Smooth muscle cell (in vitro differentiated cells): Measurements from ENCODE around the gene KCNQ1OT1. TPM values are rescaled to one million over a fixed set of nuclear protein-coding genes. Genes with fewer than 3 reads are reported as not detected.

ENCODE experiments used
- DNase-seq: peaks from one replicate; lab custom pipeline; 2025; ENCODE audit not compliant: unreplicated experiment; lab: John Stamatoyannopoulos, UW
- H2AFZ ChIP-seq: fragments of 200-600 bp; sonication (generic); 2 replicates; pipeline ENCODE4 v1.6.0; 2016; ENCODE audit warnings: antibody characterized with exemption, low read depth, mild to moderate bottlenecking
- H3F3A ChIP-seq: fragments of 200-600 bp; sonication (generic); 2 replicates; pipeline ENCODE4 v1.6.0; 2017; ENCODE audit warnings: antibody characterized with exemption, low read depth
- H3K27ac ChIP-seq: fragments of 200-600 bp; sonication (generic); 2 replicates; pipeline ENCODE4 v1.5.1; 2016; ENCODE audit warnings: low read depth, mild to moderate bottlenecking
- H3K27me3 ChIP-seq: fragments of 200-600 bp; sonication (generic); 2 replicates; pipeline ENCODE4 v1.6.1; 2016; ENCODE audit warnings: low read depth, mild to moderate bottlenecking
- H3K36me3 ChIP-seq: fragments of 200-600 bp; sonication (generic); 2 replicates; pipeline ENCODE4 v1.5.1; 2016; ENCODE audit warnings: low read depth
- H3K4me1 ChIP-seq: fragments of 200-600 bp; sonication (generic); 2 replicates; pipeline ENCODE4 v1.5.1; 2016; ENCODE audit warnings: low read depth
- H3K4me2 ChIP-seq: fragments of 200-600 bp; sonication (generic); 2 replicates; pipeline ENCODE4 v1.6.0; 2016; ENCODE audit warnings: mild to moderate bottlenecking
- H3K4me3 ChIP-seq: fragments of 200-600 bp; sonication (generic); 2 replicates; pipeline ENCODE4 v1.5.1; 2016; ENCODE audit warnings: mild to moderate bottlenecking
- H3K79me2 ChIP-seq: fragments of 200-600 bp; sonication (generic); 2 replicates; pipeline ENCODE4 v1.6.0; 2016; ENCODE audit warnings: low read depth, mild to moderate bottlenecking
- H3K9ac ChIP-seq: fragments of 200-600 bp; sonication (generic); 2 replicates; pipeline ENCODE4 v1.6.0; 2016; ENCODE audit warnings: low read depth
- H3K9me3 ChIP-seq: fragments of 200-600 bp; sonication (generic); replicated peaks from 2 replicates; pipeline ENCODE4 v1.5.1; 2016; ENCODE audit warnings: low read depth
- H4K20me1 ChIP-seq: fragments of 200-600 bp; sonication (generic); 2 replicates; pipeline ENCODE4 v1.6.0; 2016; ENCODE audit warnings: low read depth
- WGBS: methylation state at CpG from one replicate; pipeline ENCODE4 v1.1.7; 2016; ENCODE audit warnings: low lambda C conversion rate; 5-methylcytosine and 5-hydroxymethylcytosine counted together
- polyA plus RNA-seq: library from polyadenylated mRNA; unstranded; fragments of >200 nt; fragmentation: Nextera tagmentation; extraction: Ambion mirVana; gene quantifications from 2 replicates; pipeline ENCODE4 v1.2.1, GENCODE V29; 2016
- total RNA-seq: library from RNA; depleted of rRNA; stranded (reverse); fragments of >200 nt; gene quantifications from 2 replicates; pipeline ENCODE4 v1.2.3, GENCODE V29; 2014
- TF ChIP-seq, protein P1 (sequence below): fragments of 200-600 bp; sonication (generic); IDR thresholded peaks from 2 replicates; pipeline ENCODE4 v1.5.1; 2017; ENCODE audit warnings: borderline replicate concordance, mild to moderate bottlenecking, antibody characterized with exemption; ENCODE audit not compliant: insufficient read depth, poor library complexity, severe bottlenecking

Gene KCNQ1OT1
- total and polyA plus RNA-seq, 2 experiments from 2014 or later: 1.6 to 9.8 TPM

GRCh38 chr11:2702771-2703362 is 3.1 kb upstream of the KCNQ1OT1 start:
- no peaks in the 10 kb centered on the region for H3K27me3 ChIP-seq
- H3K4me2 ChIP-seq: peak overlapping the region; percentile 66
- no peaks in the 10 kb centered on the region for H3K9me3 ChIP-seq
- peaks cover 19% of the 10 kb centered on the region for H3K79me2 ChIP-seq
- H3K4me3 ChIP-seq: no peak overlapping the region
- WGBS: 83% methylated on average over 17 of the region's 17 CpGs
- H3K27ac ChIP-seq: peak overlapping the region; percentile 59
- no peak for DNase-seq
- peaks cover 17% of the 10 kb centered on the region for H4K20me1 ChIP-seq
- no peaks in the 10 kb centered on the region for H3K36me3 ChIP-seq
- peaks cover 17% of the 10 kb centered on the region for H3K4me1 ChIP-seq
- TF ChIP-seq, protein P1, sequence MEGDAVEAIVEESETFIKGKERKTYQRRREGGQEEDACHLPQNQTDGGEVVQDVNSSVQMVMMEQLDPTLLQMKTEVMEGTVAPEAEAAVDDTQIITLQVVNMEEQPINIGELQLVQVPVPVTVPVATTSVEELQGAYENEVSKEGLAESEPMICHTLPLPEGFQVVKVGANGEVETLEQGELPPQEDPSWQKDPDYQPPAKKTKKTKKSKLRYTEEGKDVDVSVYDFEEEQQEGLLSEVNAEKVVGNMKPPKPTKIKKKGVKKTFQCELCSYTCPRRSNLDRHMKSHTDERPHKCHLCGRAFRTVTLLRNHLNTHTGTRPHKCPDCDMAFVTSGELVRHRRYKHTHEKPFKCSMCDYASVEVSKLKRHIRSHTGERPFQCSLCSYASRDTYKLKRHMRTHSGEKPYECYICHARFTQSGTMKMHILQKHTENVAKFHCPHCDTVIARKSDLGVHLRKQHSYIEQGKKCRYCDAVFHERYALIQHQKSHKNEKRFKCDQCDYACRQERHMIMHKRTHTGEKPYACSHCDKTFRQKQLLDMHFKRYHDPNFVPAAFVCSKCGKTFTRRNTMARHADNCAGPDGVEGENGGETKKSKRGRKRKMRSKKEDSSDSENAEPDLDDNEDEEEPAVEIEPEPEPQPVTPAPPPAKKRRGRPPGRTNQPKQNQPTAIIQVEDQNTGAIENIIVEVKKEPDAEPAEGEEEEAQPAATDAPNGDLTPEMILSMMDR: no peak
- H3F3A ChIP-seq: peaks cover 15% of the 10 kb centered on the region
- no peak overlapping the region for H3K9ac ChIP-seq
- no peak overlapping the region for H2AFZ ChIP-seq

GRCh38 chr11:2701898-2702434 is 2.2 kb upstream of the KCNQ1OT1 start:
- TF ChIP-seq, protein P1: no peak
- 88% methylated on average over 5 of the region's 5 CpGs for WGBS
- no peak overlapping the region for H3K9ac ChIP-seq
- no peaks in the 10 kb centered on the region for H3K27me3 ChIP-seq
- H3K79me2 ChIP-seq: peaks cover 28% of the 10 kb centered on the region
- no peaks in the 10 kb centered on the region for H3K36me3 ChIP-seq
- H3K4me1 ChIP-seq: peaks cover 17% of the 10 kb centered on the region
- no peak overlapping the region for H2AFZ ChIP-seq
- H3F3A ChIP-seq: peaks cover 15% of the 10 kb centered on the region
- DNase-seq: no peak
- H3K9me3 ChIP-seq: no peaks in the 10 kb centered on the region
- no peak overlapping the region for H3K4me2 ChIP-seq
- no peak overlapping the region for H3K4me3 ChIP-seq
- H3K27ac ChIP-seq: no peak overlapping the region
- H4K20me1 ChIP-seq: peaks cover 26% of the 10 kb centered on the region

- Histone ChIP-seq H3K27me3 (no peaks in the 10 kb centered on the region), H3F3A (peaks cover 15% of the 10 kb centered on the region), H3K9ac (peak overlapping the region; percentile 45), H3K4me2 (peak overlapping the region; percentile 90), H4K20me1 (peaks cover 34% of the 10 kb centered on the region), H2AFZ (no peak overlapping the region), H3K9me3 (no peaks in the 10 kb centered on the region), H3K79me2 (peaks cover 35% of the 10 kb centered on the region), H3K4me1 (peaks cover 19% of the 10 kb centered on the region), H3K36me3 (no peaks in the 10 kb centered on the region), H3K27ac (peak overlapping the region; percentile 75), H3K4me3 (no peak overlapping the region)
- TF ChIP-seq, protein P1: no peak
- DNase-seq: no peak
- WGBS: 70% methylated on average over 7 of the region's 7 CpGs
These were observed 1.4 kb upstream of the KCNQ1OT1 start for GRCh38 chr11:2701230-2701629.
